ENCODE results near the gene MTURN.
"Not testable (repeated sequence)": the region's sequence is repeated elsewhere in the genome, so short reads cannot be mapped to it uniquely, and the experiment has no call there.

The MTURN gene

GRCh38 chr7:30181211-30181610, 46.4 kb downstream of the MTURN start:
- DNase-seq: no peak

- DNase-seq: no peak
Observed at GRCh38 chr7:30181736-30182522, 47.1 kb downstream of the MTURN start.

GRCh38 chr7:30182814-30183213, 48.0 kb downstream of the MTURN start:
- DNase-seq: no peak

- DNase-seq: no peak
Observed at GRCh38 chr7:30183749-30184369, 49.1 kb downstream of the MTURN start.

GRCh38 chr7:30184791-30185487, 50.2 kb downstream of the MTURN start:
- DNase-seq: no peak

GRCh38 chr7:30185496-30185895, 50.7 kb downstream of the MTURN start:
- DNase-seq: no peak

- DNase-seq: no peak
Observed at GRCh38 chr7:30186725-30187124, 51.9 kb downstream of the MTURN start.

GRCh38 chr7:30187513-30187912, 52.7 kb downstream of the MTURN start:
- DNase-seq: no peak

- DNase-seq: not testable (repeated sequence)
Observed at GRCh38 chr7:30188381-30188780, 53.6 kb downstream of the MTURN start.

GRCh38 chr7:30188811-30189210, 54.0 kb downstream of the MTURN start:
- DNase-seq: no peak

GRCh38 chr7:30191809-30192208, 57.0 kb downstream of the MTURN start:
- no peak for DNase-seq

GRCh38 chr7:30193336-30193943, 58.7 kb downstream of the MTURN start:
- no peak for DNase-seq

- peak; percentile 7 for DNase-seq
Observed at GRCh38 chr7:30196408-30196807, 61.6 kb downstream of the MTURN start.

- DNase-seq: no peak
Observed at GRCh38 chr7:30197438-30197837, 62.7 kb downstream of the MTURN start.

- DNase-seq: no peak
Observed at GRCh38 chr7:30199271-30199670, 64.5 kb downstream of the MTURN start.

GRCh38 chr7:30200591-30200990, 65.8 kb downstream of the MTURN start:
- no peak for DNase-seq

GRCh38 chr7:30201161-30201666, 66.4 kb downstream of the MTURN start:
- no peak for DNase-seq

- no peak for DNase-seq
Observed at GRCh38 chr7:30201921-30202320, 67.1 kb downstream of the MTURN start.

GRCh38 chr7:30202671-30203070, 67.9 kb downstream of the MTURN start:
- no peak for DNase-seq

GRCh38 chr7:30206491-30206890, 71.7 kb downstream of the MTURN start:
- DNase-seq: no peak

GRCh38 chr7:30206942-30207341, 72.2 kb downstream of the MTURN start:
- no peak for DNase-seq

- no peak for DNase-seq
Observed at GRCh38 chr7:30207376-30207775, 72.6 kb downstream of the MTURN start.

GRCh38 chr7:30209951-30210350, 75.2 kb downstream of the MTURN start:
- DNase-seq: no peak

All from OCI-M1 (cell line).